ENCODE results near the gene SNX2. TPM values are rescaled to one million over a fixed set of nuclear protein-coding genes. Genes with fewer than 3 reads are reported as not detected.

SNX2 gene
- total and polyA plus RNA-seq, 9 of the 15 experiments (the other 6 are each of a cell fraction or from before 2014, with no cell fraction given): 35.2 to 86.0 (median 58.1) TPM

- H3K9ac ChIP-seq (ENCODE audit: insufficient read depth in 1 of 2, low read depth in 2 of 2, low read length in 2 of 2): no peak overlapping the region
- no peaks in the 10 kb centered on the region for H3K9me1 ChIP-seq (ENCODE audit: control insufficient read depth, insufficient read depth, low read length)
- no peaks in the 10 kb centered on the region for H4K20me1 ChIP-seq (replicated peaks; ENCODE audit: control insufficient read depth, insufficient read depth, low read length)
- no peaks in the 10 kb centered on the region for H3K9me3 ChIP-seq (replicated peaks; ENCODE audit: control insufficient read depth, insufficient read depth, low read depth, low read length)
- H3K4me2 ChIP-seq (ENCODE audit: insufficient read depth, low read length): no peak overlapping the region
- no peak overlapping the region for H3K27ac ChIP-seq (ENCODE audit: extremely low read depth, low read depth, low read length)
- H3K27me3 ChIP-seq (ENCODE audit: control insufficient read depth in 2 of 2, insufficient read depth in 2 of 2, low read length in 2 of 2): no peaks in the 10 kb centered on the region
- intact Hi-C loops (cut with micrococcal nuclease) (no loop called here), in situ Hi-C loops (cut with MboI) (no loop called here)
- H3K36me3 ChIP-seq (ENCODE audit: control insufficient read depth, insufficient read depth, low read length): 0 out of 3 replicates have a peak, but pooled peaks cover 2% of the 10 kb centered on the region
- WGBS (ENCODE audit: insufficient coverage, low coverage, missing lambda C conversion rate): 100% methylated on average over 1 of the region's 4 CpGs
- H2AFZ ChIP-seq (ENCODE audit: low read depth, low read length): no peak overlapping the region
- TF ChIP-seq WHSC1 (IDR thresholded peaks at IDR 0.05; ENCODE audit: low read length): no peak
- no peak for TF ChIP-seq SNIP1 (IDR thresholded peaks at IDR 0.05; ENCODE audit: low read depth)
- TF ChIP-seq, protein P1, sequence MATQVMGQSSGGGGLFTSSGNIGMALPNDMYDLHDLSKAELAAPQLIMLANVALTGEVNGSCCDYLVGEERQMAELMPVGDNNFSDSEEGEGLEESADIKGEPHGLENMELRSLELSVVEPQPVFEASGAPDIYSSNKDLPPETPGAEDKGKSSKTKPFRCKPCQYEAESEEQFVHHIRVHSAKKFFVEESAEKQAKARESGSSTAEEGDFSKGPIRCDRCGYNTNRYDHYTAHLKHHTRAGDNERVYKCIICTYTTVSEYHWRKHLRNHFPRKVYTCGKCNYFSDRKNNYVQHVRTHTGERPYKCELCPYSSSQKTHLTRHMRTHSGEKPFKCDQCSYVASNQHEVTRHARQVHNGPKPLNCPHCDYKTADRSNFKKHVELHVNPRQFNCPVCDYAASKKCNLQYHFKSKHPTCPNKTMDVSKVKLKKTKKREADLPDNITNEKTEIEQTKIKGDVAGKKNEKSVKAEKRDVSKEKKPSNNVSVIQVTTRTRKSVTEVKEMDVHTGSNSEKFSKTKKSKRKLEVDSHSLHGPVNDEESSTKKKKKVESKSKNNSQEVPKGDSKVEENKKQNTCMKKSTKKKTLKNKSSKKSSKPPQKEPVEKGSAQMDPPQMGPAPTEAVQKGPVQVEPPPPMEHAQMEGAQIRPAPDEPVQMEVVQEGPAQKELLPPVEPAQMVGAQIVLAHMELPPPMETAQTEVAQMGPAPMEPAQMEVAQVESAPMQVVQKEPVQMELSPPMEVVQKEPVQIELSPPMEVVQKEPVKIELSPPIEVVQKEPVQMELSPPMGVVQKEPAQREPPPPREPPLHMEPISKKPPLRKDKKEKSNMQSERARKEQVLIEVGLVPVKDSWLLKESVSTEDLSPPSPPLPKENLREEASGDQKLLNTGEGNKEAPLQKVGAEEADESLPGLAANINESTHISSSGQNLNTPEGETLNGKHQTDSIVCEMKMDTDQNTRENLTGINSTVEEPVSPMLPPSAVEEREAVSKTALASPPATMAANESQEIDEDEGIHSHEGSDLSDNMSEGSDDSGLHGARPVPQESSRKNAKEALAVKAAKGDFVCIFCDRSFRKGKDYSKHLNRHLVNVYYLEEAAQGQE (IDR thresholded peaks at IDR 0.05; ENCODE audit: borderline replicate concordance): no peak
- TF ChIP-seq, protein P1 (CRISPR knock-in tag; IDR thresholded peaks at IDR 0.05; ENCODE audit: low read depth): no peak
- no peak for TF ChIP-seq MYNN (IDR thresholded peaks at IDR 0.05)
- TF ChIP-seq MYNN (CRISPR knock-in tag; IDR thresholded peaks at IDR 0.05): no peak
- TF ChIP-seq, protein P2, sequence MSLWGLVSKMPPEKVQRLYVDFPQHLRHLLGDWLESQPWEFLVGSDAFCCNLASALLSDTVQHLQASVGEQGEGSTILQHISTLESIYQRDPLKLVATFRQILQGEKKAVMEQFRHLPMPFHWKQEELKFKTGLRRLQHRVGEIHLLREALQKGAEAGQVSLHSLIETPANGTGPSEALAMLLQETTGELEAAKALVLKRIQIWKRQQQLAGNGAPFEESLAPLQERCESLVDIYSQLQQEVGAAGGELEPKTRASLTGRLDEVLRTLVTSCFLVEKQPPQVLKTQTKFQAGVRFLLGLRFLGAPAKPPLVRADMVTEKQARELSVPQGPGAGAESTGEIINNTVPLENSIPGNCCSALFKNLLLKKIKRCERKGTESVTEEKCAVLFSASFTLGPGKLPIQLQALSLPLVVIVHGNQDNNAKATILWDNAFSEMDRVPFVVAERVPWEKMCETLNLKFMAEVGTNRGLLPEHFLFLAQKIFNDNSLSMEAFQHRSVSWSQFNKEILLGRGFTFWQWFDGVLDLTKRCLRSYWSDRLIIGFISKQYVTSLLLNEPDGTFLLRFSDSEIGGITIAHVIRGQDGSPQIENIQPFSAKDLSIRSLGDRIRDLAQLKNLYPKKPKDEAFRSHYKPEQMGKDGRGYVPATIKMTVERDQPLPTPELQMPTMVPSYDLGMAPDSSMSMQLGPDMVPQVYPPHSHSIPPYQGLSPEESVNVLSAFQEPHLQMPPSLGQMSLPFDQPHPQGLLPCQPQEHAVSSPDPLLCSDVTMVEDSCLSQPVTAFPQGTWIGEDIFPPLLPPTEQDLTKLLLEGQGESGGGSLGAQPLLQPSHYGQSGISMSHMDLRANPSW (CRISPR knock-in tag; IDR thresholded peaks at IDR 0.05): no peak
- TF ChIP-seq GABPA (tag; conservative IDR thresholded peaks at IDR 0.05; ENCODE audit: low read depth): no peak
- peaks cover 93% of the 10 kb centered on the region for H3K79me2 ChIP-seq (ENCODE audit: control insufficient read depth, insufficient read depth, low read length)
- BruUV-seq (replicated peaks): no TSS peak
- H3K4me3 ChIP-seq: no peak overlapping the region
- POLR2A ChIA-PET: no interaction called here
- no peak for DNase-seq (ENCODE audit: extremely low read depth in 1 of 4, low spot score in 3 of 4)
- CTCF ChIA-PET (ENCODE audit: low intra/inter-chr PET ratio): no interaction called here
- H3K4me1 ChIP-seq (replicated peaks in 1 of 2; ENCODE audit: control insufficient read depth in 2 of 2, insufficient read depth in 2 of 2, low read length in 2 of 2): no peaks in the 10 kb centered on the region; a peak in 2 of 5 replicates
- no peak for ATAC-seq
- no peak for FAIRE-seq
These were observed 5.4 kb downstream of the SNX2 start for GRCh38 chr5:122780296-122780695.

All from K562 (cell line).